HG02973 (cell line): ENCODE results near the gene LRP8.

Source experiments
- ATAC-seq: cut with Tn5 transposase; IDR thresholded peaks from one replicate; pipeline ENCODE4 v1.9.1; 2021; ENCODE audit warnings: moderate library complexity; ENCODE audit not compliant: unreplicated experiment

The LRP8 gene

GRCh38 chr1:53324728-53325297, 3.1 kb downstream of the LRP8 start:
- no peak for ATAC-seq

GRCh38 chr1:53324321-53324720, 3.5 kb downstream of the LRP8 start:
- no peak for ATAC-seq

- no peak for ATAC-seq
Observed at GRCh38 chr1:53323316-53323715, 4.6 kb downstream of the LRP8 start.

- no peak for ATAC-seq
Observed at GRCh38 chr1:53321776-53322602, 5.9 kb downstream of the LRP8 start.

- no peak for ATAC-seq
Observed at GRCh38 chr1:53321366-53321765, 6.5 kb downstream of the LRP8 start.

- ATAC-seq, result no peak
Observed at GRCh38 chr1:53320646-53321045, 7.2 kb downstream of the LRP8 start.

- no peak for ATAC-seq
Observed at GRCh38 chr1:53319296-53320101, 8.4 kb downstream of the LRP8 start.

- no peak for ATAC-seq
Observed at GRCh38 chr1:53317646-53318539, 10.0 kb downstream of the LRP8 start.

- ATAC-seq, result no peak
Observed at GRCh38 chr1:53316766-53317581, 10.9 kb downstream of the LRP8 start.

- ATAC-seq, result no peak
Observed at GRCh38 chr1:53316424-53316765, 11.5 kb downstream of the LRP8 start.

GRCh38 chr1:53315456-53316423, 12.1 kb downstream of the LRP8 start:
- no peak for ATAC-seq

GRCh38 chr1:53315046-53315445, 12.8 kb downstream of the LRP8 start:
- no peak for ATAC-seq

GRCh38 chr1:53314606-53315005, 13.3 kb downstream of the LRP8 start:
- ATAC-seq, result no peak

GRCh38 chr1:53314096-53314495, 13.8 kb downstream of the LRP8 start:
- no peak for ATAC-seq

- ATAC-seq, result no peak
Observed at GRCh38 chr1:53313556-53313955, 14.3 kb downstream of the LRP8 start.

GRCh38 chr1:53311702-53312305, 16.1 kb downstream of the LRP8 start:
- no peak for ATAC-seq

GRCh38 chr1:53310847-53311681, 16.8 kb downstream of the LRP8 start:
- ATAC-seq, result no peak

GRCh38 chr1:53309802-53310201, 18.1 kb downstream of the LRP8 start:
- ATAC-seq, result no peak
